Measurements from ENCODE around the gene PDE4D. TPM values are rescaled to one million over a fixed set of nuclear protein-coding genes. Genes with fewer than 3 reads are reported as not detected.

PDE4D gene
- total and polyA plus RNA-seq, 2 experiments from 2014 or later = 21.9 to 54.2 TPM

GRCh38 chr5:59234236-59234635, 659.3 kb downstream of the PDE4D start:
- Histone ChIP-seq H3K36me3 (no peaks in the 10 kb centered on the region), H3K4me3 (no peak overlapping the region), H3K9me3 (ENCODE audit: low read depth) (no peaks in the 10 kb centered on the region), H3K4me1 (ENCODE audit: low read depth) (peaks cover 15% of the 10 kb centered on the region), H3K27me3 (no peaks in the 10 kb centered on the region), H3K27ac (no peak overlapping the region)
- no peak for DNase-seq (ENCODE audit: low read depth in 1 of 2, low spot score in 1 of 2)
- no peak for TF ChIP-seq CTCF (IDR thresholded peaks at IDR 0.05; ENCODE audit: low read depth, low read length)

- H3K4me3 ChIP-seq = no peak overlapping the region
- H3K27ac ChIP-seq = peak overlapping the region; percentile 12
- no peaks in the 10 kb centered on the region for H3K36me3 ChIP-seq
- H3K27me3 ChIP-seq = no peaks in the 10 kb centered on the region
- H3K4me1 ChIP-seq (ENCODE audit: low read depth) = peaks cover 4% of the 10 kb centered on the region
- H3K9me3 ChIP-seq (ENCODE audit: low read depth) = no peaks in the 10 kb centered on the region
- no peak for TF ChIP-seq CTCF (IDR thresholded peaks at IDR 0.05; ENCODE audit: low read depth, low read length)
- DNase-seq (ENCODE audit: low read depth in 1 of 2, low spot score in 1 of 2) = no peak
Observed at GRCh38 chr5:59231221-59231931, 662.1 kb downstream of the PDE4D start.

GRCh38 chr5:59222687-59223511, 670.6 kb downstream of the PDE4D start:
- H3K27ac ChIP-seq = peak overlapping the region; percentile 24
- no peak for TF ChIP-seq CTCF (IDR thresholded peaks at IDR 0.05; ENCODE audit: low read depth, low read length)
- H3K4me1 ChIP-seq (ENCODE audit: low read depth) = no peaks in the 10 kb centered on the region
- no peak for DNase-seq (ENCODE audit: low read depth in 1 of 2, low spot score in 1 of 2)
- H3K36me3 ChIP-seq = no peaks in the 10 kb centered on the region
- H3K27me3 ChIP-seq = no peaks in the 10 kb centered on the region
- no peaks in the 10 kb centered on the region for H3K9me3 ChIP-seq (ENCODE audit: low read depth)
- H3K4me3 ChIP-seq = no peak overlapping the region

GRCh38 chr5:59221769-59222168, 671.8 kb downstream of the PDE4D start:
- Histone ChIP-seq H3K4me3 (no peak overlapping the region), H3K27me3 (no peaks in the 10 kb centered on the region), H3K27ac (no peak overlapping the region), H3K4me1 (ENCODE audit: low read depth) (no peaks in the 10 kb centered on the region), H3K9me3 (ENCODE audit: low read depth) (no peaks in the 10 kb centered on the region), H3K36me3 (no peaks in the 10 kb centered on the region)
- no peak for TF ChIP-seq CTCF (IDR thresholded peaks at IDR 0.05; ENCODE audit: low read depth, low read length)
- no peak for DNase-seq (ENCODE audit: low read depth in 1 of 2, low spot score in 1 of 2)

GRCh38 chr5:59218424-59219045, 675.0 kb downstream of the PDE4D start:
- H3K36me3 ChIP-seq = peaks cover 15% of the 10 kb centered on the region
- H3K27me3 ChIP-seq = no peaks in the 10 kb centered on the region
- H3K9me3 ChIP-seq (ENCODE audit: low read depth) = no peaks in the 10 kb centered on the region
- no peak overlapping the region for H3K27ac ChIP-seq
- no peaks in the 10 kb centered on the region for H3K4me1 ChIP-seq (ENCODE audit: low read depth)
- TF ChIP-seq CTCF (IDR thresholded peaks at IDR 0.05; ENCODE audit: low read depth, low read length) = peak; percentile 33
- no peak overlapping the region for H3K4me3 ChIP-seq
- DNase-seq (ENCODE audit: low read depth in 1 of 2, low spot score in 1 of 2) = peak in 1 of 2 donors; percentile 30

Data from cardiac muscle cell (in vitro differentiated cells and primary cell).